A549 treated with AZD2906 at 1 μM for 4 hours (cell line): ENCODE results near the gene INSC. TPM values are rescaled to one million over a fixed set of nuclear protein-coding genes. Genes with fewer than 3 reads are reported as not detected.

Experiments
- total RNA-seq: library from RNA; stranded (reverse); fragments of 200-300 nt; extraction: Qiagen RNA extraction; gene quantifications from 5 replicates; pipeline ENCODE4 v1.2.3, GENCODE V29; 2022

The INSC gene, protein sequence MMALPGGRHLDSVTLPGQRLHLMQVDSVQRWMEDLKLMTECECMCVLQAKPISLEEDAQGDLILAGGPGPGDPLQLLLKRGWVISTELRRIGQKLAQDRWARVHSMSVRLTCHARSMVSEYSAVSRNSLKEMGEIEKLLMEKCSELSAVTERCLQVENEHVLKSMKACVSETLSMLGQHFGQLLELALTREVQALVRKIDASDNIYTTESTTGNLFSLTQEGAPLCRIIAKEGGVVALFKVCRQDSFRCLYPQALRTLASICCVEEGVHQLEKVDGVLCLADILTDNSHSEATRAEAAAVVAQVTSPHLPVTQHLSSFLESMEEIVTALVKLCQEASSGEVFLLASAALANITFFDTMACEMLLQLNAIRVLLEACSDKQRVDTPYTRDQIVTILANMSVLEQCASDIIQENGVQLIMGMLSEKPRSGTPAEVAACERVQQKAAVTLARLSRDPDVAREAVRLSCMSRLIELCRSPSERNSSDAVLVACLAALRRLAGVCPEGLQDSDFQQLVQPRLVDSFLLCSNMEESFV
- 0.06 to 0.25 TPM (median 0.09 TPM) in 3 of 5 replicates, not detected in the others for total RNA-seq

DNA sequence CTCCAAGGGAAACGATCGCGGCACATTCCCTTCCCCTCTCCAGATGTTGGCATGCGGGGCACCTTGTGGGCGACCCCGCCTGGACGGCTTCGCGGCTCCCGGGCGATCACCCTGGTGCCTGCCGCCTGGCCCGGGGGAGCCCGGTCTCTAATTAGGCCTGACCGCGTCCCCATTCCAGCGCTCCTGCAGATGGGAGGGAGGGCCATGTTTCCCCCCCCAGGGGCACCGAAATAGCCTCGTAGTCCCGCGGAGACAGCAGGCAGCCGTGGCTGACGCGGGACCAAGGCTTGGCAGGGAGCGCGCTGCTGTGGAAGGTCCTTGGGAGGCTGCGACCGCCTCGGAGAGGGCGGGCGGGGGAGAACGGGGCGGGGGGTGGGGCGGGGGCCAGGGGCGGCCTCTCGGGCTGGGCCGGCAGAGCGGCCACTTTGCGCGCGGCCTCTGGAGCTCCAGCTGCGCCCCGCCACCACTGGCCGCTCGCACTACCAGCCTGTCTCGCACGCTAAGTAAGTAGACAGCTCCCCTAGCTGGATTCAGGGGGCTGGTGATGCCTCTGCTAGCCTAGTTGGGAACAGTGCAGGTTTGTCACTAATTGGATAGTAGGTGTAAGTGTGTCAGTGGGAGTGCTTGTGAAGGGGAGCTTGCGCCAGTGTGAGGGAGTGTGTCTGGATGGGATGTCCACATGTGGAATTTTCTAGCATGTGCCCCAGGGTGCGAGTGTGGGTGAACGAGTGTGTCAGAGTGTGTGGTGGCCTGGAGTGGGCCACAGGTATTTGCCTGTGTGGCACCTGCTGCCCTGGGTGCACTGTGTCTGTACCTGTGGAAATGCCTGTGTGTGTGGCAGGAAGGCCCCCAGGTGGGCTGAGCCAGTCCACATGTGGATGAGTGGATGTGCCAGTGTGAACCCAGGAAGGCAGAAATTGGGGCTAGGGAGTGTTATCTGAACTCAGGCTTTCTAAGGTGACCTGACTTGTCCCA, at the start of gene INSC:
Gene INSC, plus strand, starts transcription at position 423 of the 975 bp plus-strand sequence. CDS start 34,252 bp downstream, outside the sequence.

DNA sequence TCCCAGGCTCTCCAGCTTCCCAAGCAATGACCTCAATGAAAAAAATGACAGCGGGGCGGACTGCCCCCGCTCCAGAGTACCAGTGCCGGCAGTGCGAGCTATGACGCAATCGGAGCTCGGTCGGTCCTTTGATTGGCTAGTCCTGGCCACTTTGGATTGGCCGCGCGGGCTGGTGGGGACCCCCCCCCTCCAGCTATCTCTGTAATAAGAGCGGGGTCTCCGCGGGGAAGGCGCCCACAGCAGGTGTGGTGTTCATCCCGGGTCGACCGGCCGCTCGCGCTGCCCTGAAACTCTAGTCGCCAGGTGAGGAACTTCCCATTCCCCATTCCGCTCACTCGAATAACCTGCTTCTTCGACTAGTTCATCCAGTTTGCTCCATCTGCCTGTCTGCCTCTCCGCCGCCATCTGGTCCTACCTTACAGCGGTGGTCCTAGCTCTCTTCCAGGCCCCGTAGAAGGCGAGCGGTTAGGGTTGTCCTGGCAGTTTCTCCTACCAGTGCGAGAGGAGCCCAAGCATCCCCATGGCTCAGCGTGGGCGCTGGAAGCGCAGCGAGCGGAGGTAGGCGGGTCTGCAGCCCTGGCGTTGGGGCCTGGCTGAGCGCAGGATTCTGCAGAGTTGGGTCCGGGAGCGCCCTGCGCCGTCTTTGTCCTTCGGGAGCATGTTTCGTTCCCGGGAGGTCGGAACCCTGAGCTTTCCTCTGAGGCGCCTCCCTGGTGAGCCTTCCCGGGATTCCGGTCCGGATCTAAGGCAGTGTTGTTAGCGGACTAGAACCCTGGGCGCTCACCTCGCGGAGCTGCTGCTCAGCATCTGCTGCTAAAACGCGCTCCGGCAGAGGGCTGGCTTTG, 41.1 kb upstream of the INSC start, which contains the start of gene CALCB:
Gene CALCB, plus strand, starts transcription at position 233 of the 845 bp plus-strand sequence. CDS start 1,126 bp downstream, outside the sequence.

Other genes with a start within 250 kb of the INSC start
- 9.9 to 13.7 TPM (median 12.1 TPM) in 5 replicates for gene CYP2R1, start 222.7 kb upstream of the INSC start, total RNA-seq
- 0.08 to 0.15 TPM (median 0.12 TPM) in 3 of 5 replicates, not detected in the others for gene CALCA, start 142.6 kb upstream of the INSC start, total RNA-seq
- gene CALCB, start 41.3 kb upstream of the INSC start, total RNA-seq, result 0.11 to 0.20 TPM (median 0.15 TPM) in 5 replicates